ENCODE data around the gene TAS1R2.
"Not testable (repeated sequence)": the region's sequence is repeated elsewhere in the genome, so short reads cannot be mapped to it uniquely, and the experiment has no call there.

TAS1R2 gene

DNA sequence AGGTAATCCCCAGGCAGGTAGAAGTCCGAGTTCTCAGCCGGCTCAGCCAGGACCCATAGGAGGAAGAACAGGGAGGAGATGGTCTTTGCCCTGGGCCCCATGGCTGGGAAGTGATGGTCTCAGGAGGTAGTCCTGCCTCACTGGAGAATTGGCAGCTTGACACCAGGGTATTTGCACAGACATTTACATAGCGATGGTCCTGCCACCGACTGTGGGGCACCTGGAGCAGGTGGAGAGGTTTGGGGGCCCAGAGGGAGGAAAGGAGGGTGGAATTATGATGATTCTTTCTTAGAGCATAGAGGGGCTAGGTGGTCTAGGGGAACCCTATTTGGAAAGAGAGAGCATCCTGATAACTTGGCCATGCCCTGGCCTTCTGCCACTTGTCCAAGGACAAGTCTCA, at the start of gene TAS1R2:
Gene TAS1R2, minus strand, starts transcription at position 101 of the 400 bp plus-strand sequence. Its CDS starts 0 bp downstream, at position 101.
- no peak for DNase-seq

DNA sequence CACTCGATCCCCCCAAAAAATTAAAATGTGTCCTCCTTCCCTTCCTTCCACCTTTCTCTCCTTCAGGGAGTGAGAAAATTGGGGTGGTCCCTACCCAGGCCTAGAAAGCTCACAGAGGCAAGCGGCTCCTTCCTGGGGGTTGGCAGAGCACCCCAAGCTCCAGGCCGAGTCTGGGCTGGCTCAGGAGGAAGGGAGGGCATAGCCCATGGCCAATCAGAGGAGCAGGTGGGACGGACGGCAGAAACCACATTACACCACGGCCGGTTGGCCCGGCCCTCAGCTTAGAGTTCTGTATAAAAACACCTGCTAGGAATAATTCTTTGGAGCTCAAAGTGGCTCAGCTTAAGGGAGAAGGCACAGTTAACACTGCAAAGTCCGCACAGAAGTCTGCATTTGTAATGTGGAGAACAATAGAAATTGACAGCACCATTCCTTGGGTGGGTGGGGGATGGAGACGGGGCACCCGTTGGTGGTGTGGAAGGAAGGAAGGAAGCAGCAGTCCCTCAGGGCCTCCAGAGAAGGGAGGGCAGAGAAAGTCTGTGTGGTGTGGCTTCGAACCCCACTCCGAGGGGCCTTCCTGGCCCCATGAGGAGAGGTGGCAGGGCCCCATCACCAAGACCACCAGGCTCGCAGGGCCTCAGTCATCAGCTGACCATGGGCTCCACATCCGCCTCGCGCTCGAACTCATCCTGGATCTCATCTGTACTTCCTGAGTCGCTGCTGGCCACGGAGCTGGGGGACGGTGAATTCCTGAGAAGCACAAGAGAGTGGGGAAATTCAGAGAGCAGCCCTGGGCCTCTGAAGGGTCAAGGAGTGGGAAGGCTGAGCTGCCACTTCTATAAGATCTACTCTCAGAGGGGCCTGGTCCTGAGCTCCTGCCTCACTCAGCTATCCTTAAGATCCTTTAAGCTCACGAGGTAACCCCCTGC, 48.7 kb upstream of the TAS1R2 start:
- no peak for DNase-seq

DNA sequence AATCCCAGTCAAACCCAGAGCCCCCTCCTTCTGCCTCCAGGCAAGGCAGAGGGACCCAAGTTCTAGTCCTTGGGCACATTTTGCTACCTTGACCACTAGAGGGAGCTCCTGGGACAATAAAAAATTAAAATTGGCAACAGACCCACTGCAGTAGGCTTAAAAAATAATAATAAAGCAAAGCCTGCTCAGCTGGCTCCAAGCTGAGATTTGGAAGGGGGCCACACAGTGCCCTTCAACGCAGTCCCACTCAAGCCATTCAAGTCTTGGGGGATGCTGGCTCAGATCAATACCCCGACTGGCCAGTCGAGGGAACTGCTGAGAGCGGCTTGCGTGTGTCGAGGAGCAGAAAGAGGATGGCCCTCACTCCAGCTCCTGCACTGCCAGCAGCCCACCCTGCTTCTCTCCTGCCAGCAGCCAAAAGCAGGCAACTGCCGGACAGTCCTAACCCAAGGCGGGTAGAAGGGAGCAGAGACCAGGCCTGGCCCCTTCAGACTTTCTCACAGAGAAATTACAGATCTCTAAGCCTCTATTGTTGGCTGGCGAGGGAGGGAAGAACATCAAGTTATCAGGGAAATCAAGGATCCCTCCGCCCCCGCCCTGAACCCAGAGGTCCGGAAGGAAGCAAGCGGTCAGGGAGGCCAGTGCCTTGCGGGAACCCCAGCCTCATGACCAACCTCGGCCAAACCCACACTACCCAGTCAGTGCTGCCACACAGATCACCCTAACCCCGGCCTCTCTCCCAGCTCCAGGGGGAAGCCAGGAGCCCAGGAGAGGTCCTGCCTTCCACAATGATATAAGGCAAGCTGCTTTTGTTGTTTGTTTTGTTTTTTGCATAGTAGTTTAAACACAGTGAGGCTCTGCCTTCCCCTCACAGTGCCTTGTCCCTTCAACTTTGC, 47.8 kb upstream of the TAS1R2 start:
- peak; percentile 28 for DNase-seq

DNA sequence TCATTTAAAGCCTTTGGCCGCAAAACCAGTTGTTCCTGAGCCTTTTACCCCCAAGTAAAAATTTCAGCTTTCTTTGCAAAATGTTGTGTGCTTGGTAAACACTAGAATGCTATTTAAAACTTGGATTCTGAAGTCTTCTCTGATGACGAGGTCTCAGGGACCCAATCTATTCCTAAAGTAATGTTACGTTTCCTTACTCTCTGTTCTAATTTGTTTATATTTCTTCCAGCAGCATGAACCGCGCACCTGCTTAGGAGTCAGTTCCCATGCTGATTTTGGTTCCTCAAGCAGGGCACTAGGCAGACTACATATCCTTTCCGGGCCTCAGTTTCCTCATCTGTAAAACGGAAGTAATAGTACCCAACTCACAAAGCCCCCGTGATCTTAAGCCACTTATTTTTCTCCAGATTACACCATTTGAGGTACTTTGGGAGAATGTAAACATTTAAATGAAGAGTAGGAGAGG, 43.9 kb upstream of the TAS1R2 start:
- DNase-seq = no peak

DNA sequence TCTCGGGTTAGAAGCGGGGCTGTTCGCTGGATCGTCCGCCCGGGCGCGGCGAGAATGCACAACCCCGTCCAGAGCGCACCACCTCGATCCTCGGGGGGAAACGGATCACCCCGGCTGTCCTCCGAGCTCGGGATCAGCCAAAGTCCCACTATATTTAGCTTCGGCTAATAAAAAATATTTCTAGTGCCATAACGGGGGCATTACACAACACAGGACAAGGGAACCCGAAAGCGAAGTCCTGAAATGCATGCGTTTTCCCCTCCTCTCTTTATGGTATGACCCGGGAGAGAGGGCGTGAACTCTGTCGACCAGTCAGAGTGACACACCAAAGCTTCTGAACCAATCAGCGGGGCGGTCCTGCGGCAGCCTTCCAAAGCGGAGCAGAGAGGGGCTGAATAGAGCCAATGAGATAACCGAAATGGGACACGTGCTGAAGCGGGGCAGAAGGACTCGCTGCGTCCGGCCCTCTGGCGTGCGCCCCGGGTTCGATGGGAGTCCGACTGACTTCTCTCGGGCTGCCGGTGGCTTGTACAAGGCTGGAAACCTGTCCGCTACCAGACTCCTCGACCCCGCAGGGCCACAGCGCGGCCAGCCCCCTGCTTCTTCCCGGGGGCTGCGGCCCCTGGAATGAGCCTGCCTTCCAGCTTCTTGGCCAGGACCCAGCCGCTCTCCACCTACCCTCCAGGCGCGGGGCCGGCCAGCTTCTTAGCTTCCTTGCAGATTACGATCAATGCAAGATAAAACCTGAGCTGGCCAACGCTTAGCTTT, 43.2 kb upstream of the TAS1R2 start, which contains the start of gene ALDH4A1:
Gene ALDH4A1, minus strand, starts transcription at position 33 of the 768 bp plus-strand sequence. Its CDS starts 32 bp downstream, at position 1.
- peak; percentile 93 for DNase-seq

DNA sequence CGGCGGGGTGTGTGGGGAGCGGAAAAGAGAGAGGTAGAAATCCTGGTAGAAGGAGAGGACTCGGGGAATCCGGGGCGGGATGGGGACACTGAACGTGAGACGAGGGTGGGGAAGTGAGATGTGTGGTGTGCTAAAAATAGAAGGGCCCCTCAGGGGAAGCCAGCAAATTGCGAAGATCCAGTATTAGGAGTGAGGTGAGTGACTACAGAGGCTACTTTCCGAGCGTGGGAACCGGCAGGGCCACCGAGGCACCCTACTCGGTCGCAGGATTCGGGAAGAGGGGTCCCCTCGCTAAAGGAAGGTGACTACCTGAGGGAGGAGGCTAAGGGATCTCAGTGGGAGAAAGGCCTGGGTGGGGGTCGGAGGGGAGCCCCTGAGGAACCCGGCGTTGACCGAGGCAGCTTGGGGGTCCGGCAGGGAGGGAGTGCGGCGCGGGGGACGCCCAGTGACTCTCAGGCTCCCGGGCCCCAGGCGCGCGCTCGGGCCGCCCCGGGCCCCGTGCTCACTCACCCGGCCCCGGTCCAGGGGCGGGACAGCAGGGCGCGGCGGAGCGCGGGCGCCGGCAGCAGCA, 42.6 kb upstream of the TAS1R2 start:
- no peak for DNase-seq

DNA sequence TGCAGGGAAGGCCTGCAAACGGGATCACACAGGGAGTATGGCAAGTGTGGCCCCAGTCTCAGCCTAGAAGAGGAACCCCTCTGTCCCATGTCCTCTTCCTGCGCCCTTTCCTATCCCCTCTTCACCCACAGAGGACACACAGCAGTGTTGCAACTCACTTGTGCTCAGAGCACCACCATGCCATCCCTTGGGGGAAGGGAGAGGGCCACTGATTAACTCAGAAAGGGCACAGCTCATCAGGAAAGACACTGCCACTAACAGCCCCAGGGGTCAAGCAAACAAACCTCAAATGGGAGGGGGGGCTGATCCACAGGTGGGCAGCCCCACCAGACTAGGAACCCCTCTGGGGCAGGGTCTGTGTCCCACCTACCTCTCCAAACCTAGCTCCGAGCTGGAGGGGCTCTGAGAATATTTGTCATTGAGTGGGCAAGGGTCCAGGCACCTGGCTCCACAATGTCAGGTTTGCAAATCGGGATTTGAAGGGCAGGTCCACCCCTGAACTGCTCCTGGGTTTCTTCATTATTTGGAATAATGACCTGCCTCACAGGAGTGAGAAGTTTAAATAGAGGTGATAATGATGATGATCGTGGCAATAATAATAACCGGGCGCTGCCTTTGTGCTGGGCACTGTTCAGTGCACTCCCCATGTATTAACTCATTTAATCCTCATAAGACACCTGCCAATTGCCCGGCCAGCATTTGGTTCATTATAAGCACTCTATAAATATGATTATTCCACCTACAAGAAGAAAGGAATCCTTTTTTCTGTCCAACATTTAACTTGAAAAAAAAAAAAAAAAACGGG, 41.9 kb upstream of the TAS1R2 start:
- DNase-seq = no peak

DNA sequence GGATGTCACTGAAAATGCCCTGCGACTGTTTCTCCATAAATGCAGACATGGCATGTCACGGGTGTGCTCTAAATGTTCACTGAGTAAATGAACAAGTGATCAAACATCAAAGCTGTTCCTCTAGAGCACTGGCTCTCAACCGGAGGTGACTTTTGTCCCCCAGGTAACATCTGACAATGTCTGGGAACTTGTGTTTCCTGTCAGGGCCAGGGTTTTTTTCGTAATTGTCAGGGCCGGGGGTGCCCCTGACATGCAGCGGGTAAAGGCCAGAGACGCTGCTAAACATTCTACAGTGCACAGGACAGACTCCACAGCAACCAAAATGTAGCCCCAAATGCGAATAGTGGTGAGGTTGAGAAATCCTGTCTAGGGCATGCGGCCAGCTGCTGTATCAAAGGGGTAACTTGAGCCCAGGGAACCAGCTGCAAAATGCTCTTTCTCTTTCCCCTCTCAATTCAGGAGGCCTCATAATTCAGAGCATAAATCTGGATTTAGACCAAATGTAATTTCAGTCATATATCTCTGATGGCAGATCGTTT, 40.9 kb upstream of the TAS1R2 start:
- no peak for DNase-seq

DNA sequence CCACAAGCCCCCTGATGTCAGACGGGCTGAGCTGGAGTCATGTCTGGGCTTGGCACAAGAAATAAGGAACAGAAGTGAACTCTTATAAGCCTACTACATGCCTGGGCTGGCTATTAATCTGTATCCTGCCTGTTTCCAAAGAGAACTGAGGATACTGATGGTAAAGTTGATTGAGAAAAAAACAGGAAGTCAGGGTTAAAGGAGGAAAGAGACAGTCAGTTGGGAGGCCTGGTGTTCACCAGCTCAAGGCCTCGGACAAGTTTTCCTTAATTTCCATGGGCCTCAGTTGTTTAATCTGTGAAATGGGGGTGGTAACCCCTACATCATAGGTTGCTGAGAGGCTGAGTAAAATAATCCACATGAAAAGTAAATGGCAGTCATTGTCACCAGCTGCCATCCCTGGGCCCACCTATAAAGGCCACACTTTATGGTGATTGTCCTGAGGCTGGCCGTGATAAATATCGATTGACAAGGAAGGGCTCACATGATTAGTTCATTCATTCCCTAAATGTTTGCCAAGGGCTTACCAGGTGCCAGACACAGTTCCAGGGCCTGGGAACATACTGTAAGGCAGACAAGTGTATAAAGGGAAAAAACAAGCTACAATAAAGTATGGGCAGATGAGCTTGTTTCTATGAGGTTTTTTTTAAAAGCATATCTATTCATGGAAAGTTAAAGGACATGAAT, 40.0 kb upstream of the TAS1R2 start:
- DNase-seq = no peak

DNA sequence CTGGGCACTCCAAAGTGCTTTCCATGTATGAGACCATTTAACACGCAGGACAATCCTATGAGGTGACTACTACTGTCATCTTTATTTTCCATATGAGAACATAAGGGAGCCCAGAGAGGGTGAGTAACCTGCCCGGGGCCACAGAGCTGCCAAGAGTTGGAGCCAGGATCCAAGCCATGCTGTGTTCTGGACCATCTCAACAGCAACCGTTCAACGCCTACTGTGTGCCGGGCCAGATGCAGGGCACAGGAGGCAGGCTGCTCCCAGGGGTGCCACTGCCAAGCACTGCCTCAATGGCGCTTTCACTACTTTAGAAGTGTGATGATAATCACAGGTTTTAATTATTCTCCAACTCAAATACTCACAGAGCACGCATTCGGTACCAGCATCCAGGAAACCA, 39.1 kb upstream of the TAS1R2 start:
- DNase-seq = no peak

DNA sequence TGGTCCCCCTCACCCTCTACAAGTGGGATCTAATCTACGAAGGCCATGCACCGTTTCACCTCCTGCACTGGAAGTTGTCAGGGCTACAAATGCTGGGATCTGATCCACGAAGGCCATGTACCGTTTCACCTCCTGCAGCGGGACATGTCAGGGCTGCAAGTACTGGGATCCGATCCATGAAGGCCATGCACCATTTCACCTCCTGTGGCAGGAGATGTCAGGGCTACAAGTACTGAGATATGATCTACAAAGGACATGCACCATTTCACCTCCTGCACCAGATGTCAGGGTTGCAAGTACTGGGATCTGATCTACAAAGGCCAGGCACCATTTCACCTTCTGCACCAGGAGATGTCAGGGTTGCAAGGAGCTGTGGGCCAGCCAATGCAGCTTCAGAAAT, 35.9 kb upstream of the TAS1R2 start:
- no peak for DNase-seq

DNA sequence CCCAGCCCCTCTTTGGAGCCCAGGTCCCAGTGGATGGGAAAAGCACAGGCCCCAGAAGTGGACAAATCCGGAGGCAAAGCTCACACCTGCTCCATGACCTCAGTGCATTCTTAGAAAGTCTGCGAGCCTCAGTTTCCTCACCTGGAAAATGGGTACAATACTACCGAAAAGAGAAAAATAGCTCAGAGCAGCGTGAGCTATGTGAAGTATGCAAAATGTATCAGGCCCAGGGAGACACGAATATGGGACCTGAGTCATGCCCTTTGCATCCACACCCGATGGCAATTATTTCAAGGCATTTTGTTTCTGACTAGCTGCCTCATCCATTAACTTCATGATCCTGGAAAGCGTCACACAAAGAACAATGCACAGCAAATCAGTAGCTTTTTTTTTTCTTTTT, 33.7 kb upstream of the TAS1R2 start:
- no peak for DNase-seq

DNA sequence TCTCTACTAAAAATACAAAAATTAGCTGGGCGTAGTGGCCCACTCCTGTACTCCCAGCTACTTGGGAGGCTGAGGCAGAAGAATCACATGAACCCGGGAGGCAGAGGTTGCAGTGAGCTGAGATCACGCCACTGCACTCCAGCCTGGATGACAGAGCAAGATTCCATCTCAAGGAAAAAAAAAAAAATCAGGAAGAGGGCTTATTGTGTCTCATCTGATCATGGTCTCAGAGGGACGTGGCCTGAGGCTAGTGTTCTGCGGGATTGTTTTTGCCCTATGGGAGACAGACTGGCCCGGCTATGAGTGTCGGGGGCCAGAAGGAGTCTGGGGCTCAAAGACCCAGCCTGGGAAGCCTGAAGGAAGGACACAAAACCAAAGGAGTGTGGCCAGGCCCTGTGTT, 32.4 kb upstream of the TAS1R2 start:
- not testable (repeated sequence) for DNase-seq

DNA sequence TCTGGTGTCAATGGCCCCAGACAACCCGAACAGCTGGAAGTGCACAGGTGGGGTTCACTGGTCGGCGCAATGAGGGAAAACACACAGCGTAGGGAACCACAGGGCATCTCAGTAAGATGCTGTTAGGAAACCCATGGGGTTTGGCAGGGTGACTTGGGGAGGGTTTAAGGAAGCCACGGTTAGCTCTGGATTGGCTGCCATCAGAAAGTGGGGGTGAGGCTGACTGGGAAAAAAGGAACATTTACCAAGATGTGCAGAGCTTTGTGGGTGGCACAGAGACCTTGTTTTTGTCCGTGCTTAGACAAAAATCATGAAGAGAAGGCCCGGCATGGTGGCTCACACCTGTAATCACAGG, 31.9 kb upstream of the TAS1R2 start:
- DNase-seq = no peak

DNA sequence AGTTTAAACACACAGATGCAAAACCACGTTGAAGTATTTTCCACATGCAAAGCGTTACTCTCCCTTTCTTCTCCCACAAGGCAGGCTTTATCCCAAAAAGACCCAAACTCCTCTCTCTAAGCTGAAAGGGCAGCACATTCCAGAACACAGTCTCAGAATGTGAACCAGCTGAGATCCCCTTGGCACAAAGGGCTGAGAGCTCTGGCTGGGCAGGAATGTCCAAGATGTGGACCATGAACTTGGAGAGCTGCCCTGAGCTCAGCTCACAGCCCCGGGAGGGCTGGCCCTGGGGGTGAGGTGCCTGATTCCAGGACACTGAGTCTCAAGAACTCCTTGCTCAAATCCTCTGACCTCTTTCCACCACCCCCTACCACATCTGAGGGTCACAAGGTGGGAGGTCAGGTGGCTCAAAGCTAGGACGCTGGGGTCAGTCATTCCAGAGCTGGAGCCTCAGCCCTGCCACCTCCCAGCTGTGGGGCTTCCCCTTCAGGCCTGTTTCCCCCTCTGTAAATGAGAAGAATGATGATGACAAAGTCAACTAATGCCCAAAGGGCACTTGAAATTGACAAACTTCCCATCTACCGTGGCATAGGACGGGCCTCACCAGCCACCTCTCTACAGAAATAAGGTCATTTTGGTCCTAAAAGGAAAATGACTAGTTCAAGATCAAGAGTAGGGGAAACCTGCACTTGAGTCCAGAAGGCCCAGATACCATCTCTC, 31.4 kb upstream of the TAS1R2 start:
- DNase-seq = no peak

DNA sequence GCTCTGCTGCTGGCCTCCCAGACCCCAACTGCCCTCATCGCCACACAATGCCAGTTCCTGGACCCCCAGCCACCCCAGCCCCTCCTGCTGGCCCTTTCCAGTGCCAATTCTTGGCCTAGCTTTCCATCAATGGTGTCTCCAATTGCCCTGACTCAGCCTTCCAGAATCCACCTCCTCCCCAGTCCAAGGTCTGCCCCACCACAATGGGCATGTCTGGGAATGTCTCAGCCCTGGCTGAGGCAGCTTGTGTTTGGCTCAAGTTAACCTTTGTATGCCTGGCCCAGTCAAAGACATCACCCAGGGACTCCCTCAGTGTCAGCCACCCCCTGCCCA, 26.5 kb upstream of the TAS1R2 start:
- no peak for DNase-seq

DNA sequence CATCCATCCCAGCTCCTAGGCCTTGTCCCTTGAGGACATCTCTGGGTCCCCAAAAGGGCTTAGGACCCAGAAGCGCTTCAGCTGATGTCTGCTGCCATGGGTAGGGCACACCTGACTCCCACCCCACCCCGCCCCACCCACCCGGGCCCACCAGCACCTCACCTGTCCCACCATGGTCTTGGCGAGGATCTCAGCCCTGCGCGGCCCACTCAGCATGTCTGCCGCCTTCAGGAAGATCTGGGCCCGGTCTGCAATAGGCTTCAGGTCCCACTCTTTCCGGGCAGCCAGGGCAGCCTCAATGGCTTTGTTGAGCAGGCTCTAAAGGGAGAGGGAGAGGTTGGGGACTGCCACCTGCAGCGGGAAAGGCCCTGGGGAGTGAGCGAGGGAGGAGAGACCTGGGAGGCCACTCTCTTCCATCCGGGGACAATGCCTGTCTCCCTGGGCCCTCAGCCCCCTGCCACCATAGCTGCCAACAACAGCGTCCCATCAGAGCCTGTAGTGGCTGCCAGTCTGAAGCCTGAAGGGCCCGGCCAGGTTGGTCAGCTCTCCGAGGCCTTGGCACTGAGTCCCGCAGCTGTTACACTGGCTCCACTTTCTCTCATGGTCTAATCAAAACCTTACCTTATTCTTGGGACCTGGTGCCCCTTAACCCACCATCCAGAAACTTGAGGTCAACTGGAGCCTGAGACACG, 26.0 kb upstream of the TAS1R2 start:
- no peak for DNase-seq

DNA sequence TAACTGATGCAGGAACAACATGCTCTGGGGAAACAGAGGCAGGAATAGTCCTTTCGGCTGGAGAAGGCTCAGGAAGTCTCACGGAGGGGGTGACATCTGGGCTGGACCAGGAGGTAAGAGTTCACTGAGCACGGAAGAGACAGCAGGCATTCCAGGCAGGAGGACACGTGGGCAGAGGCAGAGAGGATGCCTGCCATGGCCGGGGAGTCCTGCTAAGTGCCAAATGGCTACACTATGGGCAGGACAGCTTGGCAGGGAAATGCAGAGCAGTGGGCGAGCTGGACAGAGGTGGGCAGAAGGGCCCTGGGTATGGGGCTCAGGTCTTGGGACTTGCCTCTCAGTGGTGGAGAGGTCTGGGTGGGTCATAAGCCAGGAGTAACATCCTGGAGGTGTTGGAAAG, 25.3 kb upstream of the TAS1R2 start:
- no peak for DNase-seq

DNA sequence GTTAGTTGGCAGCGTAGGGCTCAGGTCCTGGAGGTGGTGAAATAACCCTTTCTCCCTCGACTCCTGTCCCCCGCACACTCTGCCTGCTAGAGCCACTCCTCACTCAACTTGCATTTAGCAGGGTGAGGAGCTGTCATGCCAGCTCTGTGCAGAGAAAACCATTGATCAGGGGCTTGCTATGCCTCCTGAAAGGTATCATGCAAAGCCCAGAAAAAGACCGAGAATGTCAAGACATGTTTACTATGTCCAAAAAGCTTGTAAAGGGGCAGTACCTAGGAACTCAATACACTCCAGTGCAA, 24.9 kb upstream of the TAS1R2 start:
- DNase-seq = no peak
